CD14-positive monocyte (primary cell): ENCODE results near the gene SUMF2. TPM values are rescaled to one million over a fixed set of nuclear protein-coding genes. Genes with fewer than 3 reads are reported as not detected.
A peak's percentile ranks its signal among the peaks of the same experiment; 100 is the strongest.
"Not testable (repeated sequence)": the region's sequence is repeated elsewhere in the genome, so short reads cannot be mapped to it uniquely, and the experiment has no call there.

Experiments used
- DNase-seq, 3 donors: peaks; one replicate each; pipeline ENCODE4 v3.0.0-alpha.2; 2011 to 2022
- H2AFZ ChIP-seq: 2 replicates; pipeline ENCODE4 v1.6.0; 2012; ENCODE audit warnings: mild to moderate bottlenecking, low read depth, low read length, inconsistent platforms; ENCODE audit not compliant: insufficient read depth, poor library complexity, severe bottlenecking
- H3K27ac ChIP-seq, 2 donors: 1 replicate in 1 of 2; 2 replicates in 1 of 2; pipeline ENCODE4 v1.5.1; 2012 to 2013; ENCODE audit warnings: low read length in 2 of 2, control low read depth in 1 of 2, inconsistent platforms in 1 of 2, low read depth in 1 of 2, mild to moderate bottlenecking in 1 of 2
- H3K27me3 ChIP-seq, 2 donors: one replicate each; pipeline versions ENCODE4 v1.6.0 to v1.6.1; 2011 to 2013; ENCODE audit warnings: low read length in 2 of 2; ENCODE audit not compliant: control insufficient read depth in 2 of 2, insufficient read depth in 2 of 2
- H3K36me3 ChIP-seq, 2 donors: replicated peaks in 1 of 2; 1 replicate in 1 of 2; 2 replicates in 1 of 2; pipeline versions ENCODE4 v1.5.1 to v1.6.1; 2012 to 2013; ENCODE audit warnings: low read length in 2 of 2, control low read depth in 1 of 2, inconsistent platforms in 1 of 2, mild to moderate bottlenecking in 1 of 2; ENCODE audit not compliant: insufficient read depth in 2 of 2, control insufficient read depth in 1 of 2
- H3K4me1 ChIP-seq, 2 donors: 1 replicate in 1 of 2; 2 replicates in 1 of 2; pipeline versions ENCODE4 v1.5.1 to v1.6.1; 2012 to 2013; ENCODE audit warnings: low read length in 2 of 2, control low read depth in 1 of 2, inconsistent platforms in 1 of 2, mild to moderate bottlenecking in 1 of 2, moderate library complexity in 1 of 2; ENCODE audit not compliant: insufficient read depth in 2 of 2, control insufficient read depth in 1 of 2
- H3K4me2 ChIP-seq: replicated peaks from 2 replicates; pipeline ENCODE3; 2012; ENCODE audit warnings: low read length, moderate library complexity, mild to moderate bottlenecking; ENCODE audit not compliant: poor library complexity, severe bottlenecking; ENCODE audit errors: extremely low read depth
- H3K4me3 ChIP-seq, 3 experiments: fragments of 200-600 bp in 1 of 3; sonication (generic) in 1 of 3; replicated peaks in 1 of 3; 1 replicate in 2 of 3; 2 replicates in 1 of 3; pipeline ENCODE4 v1.5.1; 2011 to 2013; ENCODE audit warnings: low read length in 3 of 3, mild to moderate bottlenecking in 3 of 3, control low read depth in 2 of 3, low read depth in 2 of 3, inconsistent platforms in 1 of 3, moderate library complexity in 1 of 3
- H3K79me2 ChIP-seq: 2 replicates; pipeline ENCODE4 v1.6.0; 2012; ENCODE audit warnings: mild to moderate bottlenecking, control low read depth, inconsistent platforms, low read length, moderate library complexity; ENCODE audit not compliant: insufficient read depth
- H3K9ac ChIP-seq: 2 replicates; pipeline ENCODE4 v1.6.0; 2017; ENCODE audit warnings: low read length, mild to moderate bottlenecking; ENCODE audit not compliant: insufficient read depth, poor library complexity, severe bottlenecking
- H3K9me3 ChIP-seq, 2 donors: replicated peaks in 1 of 2; 1 replicate in 1 of 2; 2 replicates in 1 of 2; pipeline versions ENCODE4 v1.5.1 to v1.6.1; 2012 to 2013; ENCODE audit warnings: low read length in 2 of 2, control low read depth in 1 of 2; ENCODE audit not compliant: control insufficient read depth in 1 of 2, insufficient read depth in 1 of 2
- H4K20me1 ChIP-seq: 2 replicates; pipeline ENCODE4 v1.6.0; 2012; ENCODE audit warnings: mild to moderate bottlenecking, low read length, control low read depth, moderate library complexity; ENCODE audit not compliant: insufficient read depth
- H3K27ac Mint-ChIP-seq, 7 donors: one replicate each; pipeline ENCODE4 v1.8.0; 2020; ENCODE audit warnings: mild to moderate bottlenecking in 7 of 7, mixed read lengths in 7 of 7, moderate library complexity in 6 of 7, inconsistent platforms in 2 of 7
- H3K27me3 Mint-ChIP-seq, 3 donors: one replicate each; pipeline ENCODE4 v1.8.0; 2021 to 2022; ENCODE audit warnings: low read depth in 3 of 3, mild to moderate bottlenecking in 3 of 3, mixed read lengths in 3 of 3, moderate library complexity in 3 of 3, inconsistent platforms in 1 of 3
- H3K36me3 Mint-ChIP-seq, 2 donors: one replicate each; pipeline ENCODE4 v1.8.0; 2020; ENCODE audit warnings: mixed read lengths in 2 of 2, inconsistent platforms in 1 of 2, mild to moderate bottlenecking in 1 of 2
- H3K4me1 Mint-ChIP-seq: one replicate; pipeline ENCODE4 v1.8.0; 2020; ENCODE audit warnings: mild to moderate bottlenecking, mixed read lengths
- H3K4me3 Mint-ChIP-seq, 2 donors: one replicate each; pipeline ENCODE4 v1.8.0; 2020; ENCODE audit warnings: mild to moderate bottlenecking in 2 of 2, mixed read lengths in 2 of 2, moderate library complexity in 1 of 2
- H3K9me3 Mint-ChIP-seq, 7 donors: one replicate each; pipeline ENCODE4 v1.8.0; 2020 to 2022; ENCODE audit warnings: mixed read lengths in 7 of 7, mild to moderate bottlenecking in 6 of 7, moderate library complexity in 6 of 7, inconsistent platforms in 2 of 7
- WGBS: methylation state at CpG from one replicate; pipeline ENCODE4 v1.1.5; 2013; ENCODE audit warnings: missing lambda C conversion rate; ENCODE audit not compliant: insufficient coverage; 5-methylcytosine and 5-hydroxymethylcytosine counted together
- intact Hi-C, 2 donors: fragments of 100-400 bp; cut with micrococcal nuclease; formaldehyde crosslinking; loops; one replicate each; pipeline versions ENCODE4 v1.15.0 to v1.15.1; 2023
- polyA plus RNA-seq, 3 donors: library from polyadenylated mRNA; depleted of rRNA in 1 of 3; unstranded in 2 of 3; stranded (reverse) in 1 of 3; fragments of 300-500 nt in 2 of 3; fragments of >200 nt in 1 of 3; fragmentation: Illumina TruSeq in 2 of 3; gene quantifications; 1 replicate in 2 of 3; 2 replicates in 1 of 3; pipeline ENCODE4 v1.2.3, GENCODE V29; 2012 to 2021
- TF ChIP-seq, protein P1 (sequence below): fragments of 200-600 bp; IDR thresholded peaks from one replicate; pipeline ENCODE4 v1.8.0; 2022; ENCODE audit warnings: antibody characterized with exemption, mild to moderate bottlenecking

Gene SUMF2
- polyA plus RNA-seq, 3 donors: 69.5 to 88.2 (median 75.0) TPM

GRCh38 chr7:56048245-56048644, 15.8 kb upstream of the SUMF2 start:
- Mint-ChIP-seq H3K4me3 (no peak overlapping the region), H3K27ac (peak overlapping the region in 2 of 7 donors; percentile 18 to 66), H3K27me3 (peaks cover 0 to 2% (median 0%) of the 10 kb centered on the region in 3 donors), H3K9me3 (no peaks in the 10 kb centered on the region), H3K4me1 (peaks cover 23% of the 10 kb centered on the region), H3K36me3 (peaks cover 5 to 7% of the 10 kb centered on the region in 2 donors)
- intact Hi-C loops: no loop called here
- no peak for DNase-seq
- H4K20me1 ChIP-seq: no peaks in the 10 kb centered on the region
- no peaks in the 10 kb centered on the region for H3K9me3 ChIP-seq
- H2AFZ ChIP-seq: no peak overlapping the region
- no peak overlapping the region for H3K9ac ChIP-seq
- H3K4me3 ChIP-seq: no peak overlapping the region
- H3K36me3 ChIP-seq: peaks cover 3 to 5% of the 10 kb centered on the region in 2 donors
- peaks cover 33% of the 10 kb centered on the region for H3K79me2 ChIP-seq
- H3K4me1 ChIP-seq: peaks cover 19 to 24% of the 10 kb centered on the region in 2 donors
- no peaks in the 10 kb centered on the region for H3K27me3 ChIP-seq
- no CpG with 5 or more reads among the region's 1 CpG for WGBS
- H3K27ac ChIP-seq: no peak overlapping the region
- TF ChIP-seq, protein P1, sequence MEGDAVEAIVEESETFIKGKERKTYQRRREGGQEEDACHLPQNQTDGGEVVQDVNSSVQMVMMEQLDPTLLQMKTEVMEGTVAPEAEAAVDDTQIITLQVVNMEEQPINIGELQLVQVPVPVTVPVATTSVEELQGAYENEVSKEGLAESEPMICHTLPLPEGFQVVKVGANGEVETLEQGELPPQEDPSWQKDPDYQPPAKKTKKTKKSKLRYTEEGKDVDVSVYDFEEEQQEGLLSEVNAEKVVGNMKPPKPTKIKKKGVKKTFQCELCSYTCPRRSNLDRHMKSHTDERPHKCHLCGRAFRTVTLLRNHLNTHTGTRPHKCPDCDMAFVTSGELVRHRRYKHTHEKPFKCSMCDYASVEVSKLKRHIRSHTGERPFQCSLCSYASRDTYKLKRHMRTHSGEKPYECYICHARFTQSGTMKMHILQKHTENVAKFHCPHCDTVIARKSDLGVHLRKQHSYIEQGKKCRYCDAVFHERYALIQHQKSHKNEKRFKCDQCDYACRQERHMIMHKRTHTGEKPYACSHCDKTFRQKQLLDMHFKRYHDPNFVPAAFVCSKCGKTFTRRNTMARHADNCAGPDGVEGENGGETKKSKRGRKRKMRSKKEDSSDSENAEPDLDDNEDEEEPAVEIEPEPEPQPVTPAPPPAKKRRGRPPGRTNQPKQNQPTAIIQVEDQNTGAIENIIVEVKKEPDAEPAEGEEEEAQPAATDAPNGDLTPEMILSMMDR: no peak
- H3K4me2 ChIP-seq: no peak overlapping the region

GRCh38 chr7:56048763-56049162, 15.3 kb upstream of the SUMF2 start:
- H3K4me3 ChIP-seq, H4K20me1 ChIP-seq, H3K4me2 ChIP-seq, H3K4me3 Mint-ChIP-seq, H2AFZ ChIP-seq, DNase-seq, H3K27ac ChIP-seq, H3K9me3 Mint-ChIP-seq, H3K27me3 ChIP-seq, H3K9ac ChIP-seq, intact Hi-C loops, H3K27me3 Mint-ChIP-seq, H3K9me3 ChIP-seq: not testable (repeated sequence)
- Mint-ChIP-seq H3K4me1 (peaks cover 25% of the 10 kb centered on the region), H3K36me3 (peaks cover 10 to 12% of the 10 kb centered on the region in 2 donors), H3K27ac (peak overlapping the region in 3 of 7 donors; percentile 24 to 74 (median 30))
- H3K4me1 ChIP-seq: peaks cover 19 to 24% of the 10 kb centered on the region in 2 donors
- 100% methylated on average over 2 of the region's 8 CpGs for WGBS
- H3K79me2 ChIP-seq: peaks cover 38% of the 10 kb centered on the region
- peaks cover 6 to 11% of the 10 kb centered on the region in 2 donors for H3K36me3 ChIP-seq
